NOMO-1 treated with DMSO at 0.1 percent for 48 hours (cell line): Measurements from ENCODE around the gene SYTL3.
"Not testable (repeated sequence)": the region's sequence is repeated elsewhere in the genome, so short reads cannot be mapped to it uniquely, and the experiment has no call there.

ENCODE experiments used
- DNase-seq: peaks from one replicate; lab custom pipeline; 2025; ENCODE audit not compliant: unreplicated experiment; lab: John Stamatoyannopoulos, UW

Gene SYTL3

DNA sequence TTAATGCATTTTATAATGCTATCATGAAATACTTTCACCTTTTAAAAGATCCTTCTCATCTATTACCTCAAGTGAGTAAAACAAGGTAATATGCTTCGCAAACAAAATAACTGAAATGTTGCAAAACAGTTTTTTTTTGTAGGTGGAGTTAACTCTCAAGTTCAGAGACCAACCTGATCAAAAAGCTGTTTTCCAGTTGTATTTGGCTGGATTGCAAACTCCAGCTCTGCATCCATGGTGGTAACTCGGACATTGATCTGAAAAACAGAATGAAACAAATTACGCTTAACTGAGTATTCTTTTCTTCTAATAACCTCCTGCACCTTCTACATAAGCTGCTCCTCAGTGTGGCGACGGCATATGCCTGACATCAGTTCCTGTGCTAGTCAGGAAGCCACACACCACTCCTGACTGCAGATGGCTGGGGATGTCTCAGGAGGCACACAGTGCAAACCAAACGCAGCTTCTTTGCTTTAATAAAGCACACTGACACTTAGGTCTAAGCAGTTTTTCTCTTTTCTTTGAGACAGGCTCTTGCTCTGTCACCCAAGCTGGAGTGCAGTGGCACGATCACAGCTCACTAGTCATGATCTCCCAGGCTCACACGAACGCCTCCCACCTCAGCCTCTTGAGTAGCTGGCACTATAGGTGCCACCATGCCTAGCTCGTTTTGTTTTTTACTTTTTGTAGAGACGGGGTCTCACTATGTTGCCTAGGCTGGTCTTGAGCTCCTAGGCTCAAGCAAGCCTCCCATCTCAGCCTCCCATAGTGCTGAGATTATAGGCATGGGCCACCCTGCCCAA, 139.5 kb downstream of the SYTL3 start:
- DNase-seq: no peak

DNA sequence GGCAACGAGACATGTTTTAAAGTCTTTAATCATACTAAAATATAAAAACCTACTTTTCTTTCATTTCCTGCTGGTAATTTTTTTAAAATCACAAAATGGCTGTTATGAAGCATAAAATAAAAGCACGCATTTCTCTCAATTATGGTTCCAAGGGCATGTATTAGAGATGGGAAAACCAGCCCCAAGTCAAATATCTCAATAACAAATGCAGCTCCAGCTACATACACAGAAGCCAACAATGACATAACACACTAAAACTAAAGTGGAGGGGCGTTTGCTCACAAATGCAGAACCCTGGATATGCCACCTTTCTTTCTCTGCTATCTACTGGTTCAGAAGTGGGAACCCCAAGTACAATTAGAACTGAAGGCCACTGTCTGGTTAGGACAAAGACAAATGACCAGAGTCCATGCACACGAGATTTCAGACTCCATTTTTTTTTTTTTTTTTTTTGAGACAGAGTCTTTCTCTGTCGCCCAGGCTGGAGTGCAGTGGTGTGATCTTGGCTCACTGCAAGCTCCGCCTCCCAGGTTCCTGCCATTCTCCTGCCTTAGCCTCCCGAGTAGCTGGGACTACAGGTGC, 141.5 kb downstream of the SYTL3 start:
- no peak for DNase-seq

DNA sequence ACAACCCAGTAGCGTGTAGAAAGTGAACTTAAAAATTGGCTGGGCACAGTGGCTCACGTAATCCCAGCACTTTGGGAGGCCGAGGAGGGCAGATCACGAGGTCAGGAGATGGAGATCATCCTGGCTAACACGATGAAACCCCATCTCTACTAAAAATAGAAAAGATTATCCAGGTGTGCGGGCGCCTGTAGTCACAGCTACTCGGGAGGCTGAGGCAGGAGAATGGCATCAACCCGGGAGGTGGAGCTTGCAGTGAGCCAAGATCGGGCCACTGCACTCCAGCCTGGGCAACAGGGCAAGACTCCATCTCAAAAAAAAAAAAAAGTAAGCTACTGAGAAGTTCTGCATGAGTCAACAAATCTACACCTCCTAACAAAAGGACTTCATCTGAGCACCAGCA, 142.7 kb downstream of the SYTL3 start:
- DNase-seq: not testable (repeated sequence)

DNA sequence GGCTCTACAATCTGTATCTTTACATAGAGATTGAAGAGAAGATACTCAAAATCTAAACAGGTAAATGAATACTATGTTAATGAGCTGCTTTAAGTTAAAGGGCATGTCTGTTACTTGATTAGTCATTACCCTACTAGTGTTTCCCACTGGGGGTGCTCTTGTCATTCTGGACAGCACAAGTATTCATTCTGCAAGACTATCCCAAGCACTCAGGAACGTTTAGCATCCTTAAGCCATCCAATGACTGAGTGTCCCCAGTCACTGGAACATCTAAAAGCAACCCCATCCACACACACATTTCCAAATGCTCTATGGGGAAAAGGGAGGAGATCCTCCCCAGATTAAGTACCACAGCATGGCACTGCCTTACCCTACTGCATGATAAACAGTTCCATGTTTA, 143.6 kb downstream of the SYTL3 start:
- peak; percentile 19 for DNase-seq

DNA sequence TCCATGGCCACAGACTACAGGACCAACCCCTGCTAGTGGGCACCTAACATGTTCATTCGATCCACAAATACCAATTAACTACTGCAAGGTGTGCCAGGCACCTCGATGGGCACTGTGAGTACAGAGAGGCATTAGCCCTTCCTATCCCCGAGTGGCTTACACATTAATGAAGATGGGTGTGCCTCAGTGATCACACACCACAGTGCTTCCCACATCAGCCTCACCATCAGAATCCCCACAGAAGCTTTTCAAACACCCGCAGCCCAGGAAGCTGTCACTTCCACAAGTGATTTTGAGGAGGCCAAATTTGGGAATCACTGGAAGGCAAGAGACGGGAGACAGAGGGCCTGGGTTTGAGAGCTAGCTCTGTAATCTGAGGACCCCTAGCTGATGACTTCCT, 145.7 kb downstream of the SYTL3 start:
- DNase-seq: no peak

DNA sequence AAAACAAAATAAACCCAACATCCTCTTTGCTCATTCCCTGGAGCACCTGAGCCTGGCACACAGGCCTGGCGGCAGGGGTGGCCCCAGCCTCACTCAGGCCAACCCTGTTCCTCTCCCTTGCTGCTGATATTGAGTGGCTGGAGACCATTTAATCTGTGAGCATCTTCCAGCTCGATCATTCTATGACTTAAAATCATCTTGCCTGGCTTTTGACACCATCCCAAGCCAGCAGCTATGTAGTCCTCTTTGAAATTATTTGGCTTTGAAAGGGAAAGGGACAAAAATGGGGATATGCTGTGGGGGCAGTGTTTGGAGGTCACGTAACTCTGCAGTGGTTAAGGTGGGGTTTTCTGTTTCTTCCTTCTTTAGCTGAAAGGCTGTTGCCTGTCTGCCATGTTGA, 146.5 kb downstream of the SYTL3 start:
- no peak for DNase-seq

DNA sequence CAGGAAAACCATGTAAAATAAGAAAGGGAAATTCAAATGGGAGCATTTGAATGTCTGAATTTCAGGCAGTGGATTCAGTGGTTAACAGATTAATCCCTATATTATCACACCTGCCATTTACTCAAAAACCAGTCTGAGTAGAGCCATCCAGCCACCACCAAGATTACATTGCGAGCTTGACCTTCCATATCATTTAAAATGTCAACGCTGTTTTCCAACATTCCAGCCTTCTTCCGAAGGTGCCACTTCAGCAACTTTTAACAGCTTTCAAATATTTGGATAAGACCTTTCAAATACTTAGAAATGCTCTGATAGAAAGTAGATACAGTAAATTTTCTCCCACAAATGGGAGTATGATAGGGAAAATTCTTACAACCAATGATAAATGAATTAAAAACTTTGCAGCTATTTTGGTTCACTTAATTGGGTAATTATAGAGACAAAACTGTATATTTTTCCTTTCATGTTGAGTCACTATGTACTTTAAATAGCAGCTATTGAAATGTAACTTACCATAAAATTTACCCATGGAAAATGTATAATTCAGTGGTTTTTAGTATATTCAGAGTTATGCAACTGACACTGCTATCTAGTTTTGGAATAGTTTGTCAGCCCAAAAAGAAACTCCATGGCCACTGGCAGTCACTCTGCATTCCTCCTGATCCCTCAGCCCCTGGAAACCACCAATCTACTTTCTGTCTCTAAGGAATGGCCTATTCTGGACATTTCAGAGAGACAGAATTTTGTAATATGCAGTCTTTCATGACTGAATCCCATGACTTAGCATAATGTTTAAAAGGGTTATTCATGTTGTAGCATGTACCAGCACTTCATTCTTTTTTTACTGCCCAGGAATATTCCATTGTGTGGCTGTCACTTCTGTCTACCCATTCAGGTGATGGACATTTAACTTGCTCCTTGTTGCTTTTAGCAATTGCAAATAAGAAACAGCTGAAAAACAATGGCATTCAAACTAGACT, 147.8 kb downstream of the SYTL3 start:
- DNase-seq: peak; percentile 25

DNA sequence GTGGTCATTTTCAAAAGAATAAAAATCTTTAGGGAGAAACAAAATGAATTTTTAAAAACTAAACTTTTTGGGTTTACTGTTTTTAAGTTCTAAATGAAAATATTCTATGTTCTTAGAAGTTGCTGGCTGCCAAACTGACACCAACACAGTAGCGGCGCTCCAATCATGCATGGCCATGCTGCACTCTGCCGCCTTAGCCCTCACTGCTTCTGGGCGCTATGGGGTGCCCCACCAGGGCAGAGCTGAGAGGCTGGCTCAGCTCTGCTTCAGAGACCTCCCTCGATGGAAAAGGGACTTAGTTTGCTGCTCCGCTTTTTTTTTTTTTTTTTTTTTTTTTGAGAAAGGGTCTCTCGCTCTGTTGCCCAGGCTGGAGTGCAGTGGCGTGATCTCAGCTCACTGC, 148.5 kb downstream of the SYTL3 start:
- DNase-seq: no peak

DNA sequence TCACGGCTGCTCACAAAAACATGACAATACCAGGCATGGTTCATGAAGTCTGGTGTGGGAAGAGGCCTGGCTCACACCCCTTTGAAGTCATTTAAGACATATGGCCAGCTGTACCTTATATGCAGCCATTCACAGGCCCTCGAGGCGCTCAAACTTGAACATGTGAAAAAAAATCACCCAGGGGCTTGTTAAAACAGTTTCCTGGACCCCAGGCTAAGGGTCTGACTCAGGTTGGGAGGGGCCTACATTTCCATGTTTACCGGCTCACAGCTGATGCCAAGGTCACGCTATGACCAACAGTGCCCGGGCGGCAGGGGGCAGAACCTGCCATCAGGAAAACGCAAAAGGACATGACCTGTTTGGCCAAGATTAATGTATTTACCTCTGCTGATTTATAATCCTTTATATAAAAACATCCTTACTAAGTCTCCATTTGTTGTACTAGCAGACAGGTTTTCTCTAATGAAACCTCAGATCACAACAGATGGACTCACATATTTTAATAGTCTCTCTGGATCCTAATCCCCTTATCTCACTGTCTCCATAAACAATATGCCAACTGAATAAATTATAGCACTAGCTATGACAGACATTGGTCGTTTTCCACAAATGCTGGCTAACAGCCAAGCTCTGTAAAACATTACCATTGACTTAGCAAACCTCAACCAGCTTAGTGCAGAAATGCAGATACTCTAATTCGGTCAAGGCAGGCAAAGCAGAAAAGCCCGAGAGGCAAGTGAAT, 149.4 kb downstream of the SYTL3 start:
- DNase-seq: no peak

DNA sequence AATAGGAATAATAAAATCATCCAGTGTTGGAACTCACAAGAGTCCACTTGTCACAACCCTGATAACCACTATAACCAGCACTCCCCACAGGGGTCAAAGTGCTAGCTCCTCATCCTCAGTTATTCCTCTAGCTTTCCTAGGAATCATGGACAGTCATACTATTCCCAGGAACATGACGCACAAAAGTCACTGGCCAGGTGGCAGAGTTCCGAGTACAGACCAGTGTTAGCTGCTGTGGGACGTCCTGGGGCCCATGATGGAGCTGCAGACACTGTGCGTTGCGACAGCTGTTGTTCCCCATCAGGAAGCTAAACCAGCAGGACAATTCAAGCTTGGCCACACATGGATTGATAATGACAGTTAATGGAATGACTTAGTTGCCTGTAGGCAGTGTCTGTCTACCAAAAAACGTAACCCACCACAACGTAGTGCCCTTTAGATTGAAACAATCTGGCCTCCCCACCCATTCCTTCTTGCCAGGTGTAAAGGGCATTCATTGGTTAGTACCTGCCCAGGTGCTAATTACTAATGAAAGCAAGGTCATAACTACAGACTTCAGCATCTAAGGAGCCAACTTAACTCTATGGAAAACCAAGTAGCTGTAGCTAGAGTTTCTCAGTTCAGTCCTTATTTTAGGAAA, 151.9 kb downstream of the SYTL3 start:
- no peak for DNase-seq

DNA sequence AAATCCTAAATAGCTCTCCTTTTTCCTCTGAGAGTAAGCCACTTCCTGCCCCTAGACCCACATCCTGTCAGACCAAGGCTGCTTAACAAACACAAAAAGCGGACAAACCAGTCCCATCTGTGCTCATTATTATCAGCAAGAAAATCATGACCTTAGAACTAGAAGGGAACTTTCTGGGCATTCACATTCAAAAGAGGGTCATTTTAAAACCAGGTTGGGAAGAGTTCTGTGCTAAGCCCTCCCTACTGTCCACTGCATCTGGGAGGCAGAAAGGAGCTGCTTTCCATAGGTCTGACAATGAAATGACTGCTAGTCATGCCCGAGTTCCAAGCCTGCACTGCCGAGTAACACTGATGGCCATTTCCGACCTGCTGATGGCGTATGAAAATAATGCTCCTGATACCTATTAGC, 153.9 kb downstream of the SYTL3 start:
- DNase-seq: peak; percentile 59

DNA sequence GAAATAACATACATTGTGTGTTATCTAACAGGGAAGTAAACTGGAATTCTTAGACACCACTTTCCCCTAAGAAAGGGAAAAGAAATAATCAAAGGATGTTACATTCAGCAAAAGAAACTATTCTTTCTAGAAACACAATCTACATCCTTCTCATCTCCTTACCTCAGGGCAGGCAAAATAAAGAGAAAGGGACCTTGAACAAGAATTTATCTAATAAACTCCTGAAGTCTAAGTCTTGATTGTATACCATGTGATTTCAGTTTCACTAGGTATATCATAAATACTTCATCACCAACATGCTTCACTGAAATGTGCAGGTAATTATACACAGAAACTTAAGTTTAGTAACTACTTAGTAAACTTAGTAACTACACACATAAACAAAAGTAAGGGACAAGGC, 154.4 kb downstream of the SYTL3 start:
- no peak for DNase-seq

DNA sequence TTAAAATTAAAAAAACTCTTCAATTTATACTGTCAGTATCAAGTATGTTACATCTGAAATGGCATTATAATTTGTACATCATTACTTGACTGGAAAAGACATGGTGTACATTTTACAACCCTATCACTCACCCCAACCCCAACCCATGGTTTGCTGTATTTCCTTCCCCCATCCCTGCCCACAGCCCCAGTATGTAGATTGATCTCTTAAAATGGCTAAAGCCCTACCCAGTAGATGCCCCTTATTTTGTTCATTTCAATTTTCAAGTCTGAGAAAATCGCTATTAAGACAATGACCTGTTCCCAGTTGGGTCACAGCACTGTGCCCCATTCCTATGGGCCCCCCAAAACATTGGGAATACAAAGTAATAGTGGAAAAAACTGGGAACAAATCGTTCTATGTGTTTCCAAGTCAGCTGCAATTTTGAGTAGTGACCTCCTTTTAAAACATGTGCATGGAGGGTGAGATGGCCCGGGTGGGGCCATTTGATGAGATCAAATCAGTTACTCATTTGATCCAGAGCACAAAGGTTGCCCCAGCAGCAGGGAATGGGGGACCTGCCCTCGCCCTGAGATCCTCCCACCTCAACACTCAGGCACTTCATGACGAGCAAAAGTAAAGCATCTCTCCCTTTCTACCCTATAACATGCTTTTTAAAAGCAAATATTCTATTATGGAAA, 156.0 kb downstream of the SYTL3 start:
- DNase-seq: no peak

DNA sequence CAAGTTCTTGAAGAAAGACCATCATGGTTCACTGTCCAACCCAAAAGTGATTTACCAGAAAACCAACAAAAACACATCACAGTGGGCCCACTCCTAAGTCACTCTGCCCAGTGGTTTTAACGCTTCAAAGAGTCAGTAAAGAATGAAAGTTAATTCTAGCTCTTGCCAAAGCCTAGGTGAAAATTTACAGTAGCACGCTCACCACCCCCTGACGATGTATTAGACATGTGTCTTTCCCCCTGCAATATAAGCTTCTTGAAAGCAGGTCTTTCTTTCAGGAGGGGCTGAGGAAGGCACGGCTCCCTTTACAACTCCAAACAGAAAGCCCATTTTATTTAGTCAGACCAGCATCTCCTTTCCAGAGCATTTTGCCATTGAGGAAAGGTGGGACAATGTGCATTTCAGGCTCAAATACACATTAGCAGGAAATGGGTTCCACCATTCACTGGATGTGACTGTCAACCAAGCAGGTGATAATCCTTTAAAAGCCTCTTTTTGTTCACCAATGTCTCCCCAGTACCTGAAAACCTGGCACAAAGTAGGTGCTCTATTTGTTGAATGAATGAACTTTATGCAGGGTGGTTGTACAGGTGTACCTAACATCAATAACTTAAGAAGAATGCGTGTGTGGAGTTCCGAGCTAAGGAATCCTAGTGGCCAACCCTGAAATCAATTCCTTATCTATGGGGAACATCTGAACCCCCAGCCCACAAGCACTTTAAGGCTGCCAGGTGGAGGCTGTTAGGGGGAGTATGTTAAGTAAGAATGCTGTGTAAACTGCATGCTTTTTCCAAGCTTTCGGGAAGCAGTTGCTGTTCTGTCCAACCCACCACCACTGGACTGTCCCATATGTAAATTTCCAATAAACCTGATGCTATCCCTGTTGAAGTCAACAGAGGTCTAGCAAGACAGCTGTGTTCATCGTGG, 157.9 kb downstream of the SYTL3 start:
- DNase-seq: no peak

DNA sequence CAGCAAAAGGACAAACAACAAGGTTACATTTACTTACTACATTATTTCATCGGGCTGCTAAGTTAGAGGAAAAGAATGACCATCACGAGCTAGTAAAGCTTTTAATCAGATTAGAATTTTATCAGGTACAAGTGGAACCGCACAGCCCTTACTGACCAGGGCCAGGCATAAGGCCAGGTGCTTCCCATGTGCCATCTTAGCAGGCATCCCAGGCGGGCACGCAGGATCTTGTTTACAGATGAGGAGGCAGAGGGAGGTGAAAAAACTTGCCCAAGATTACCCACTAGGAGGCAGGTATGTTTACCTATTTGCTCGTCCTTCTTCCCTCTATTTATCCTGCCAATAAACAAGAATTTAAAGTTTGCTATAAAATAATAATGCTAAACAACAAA, 158.6 kb downstream of the SYTL3 start:
- DNase-seq: no peak

DNA sequence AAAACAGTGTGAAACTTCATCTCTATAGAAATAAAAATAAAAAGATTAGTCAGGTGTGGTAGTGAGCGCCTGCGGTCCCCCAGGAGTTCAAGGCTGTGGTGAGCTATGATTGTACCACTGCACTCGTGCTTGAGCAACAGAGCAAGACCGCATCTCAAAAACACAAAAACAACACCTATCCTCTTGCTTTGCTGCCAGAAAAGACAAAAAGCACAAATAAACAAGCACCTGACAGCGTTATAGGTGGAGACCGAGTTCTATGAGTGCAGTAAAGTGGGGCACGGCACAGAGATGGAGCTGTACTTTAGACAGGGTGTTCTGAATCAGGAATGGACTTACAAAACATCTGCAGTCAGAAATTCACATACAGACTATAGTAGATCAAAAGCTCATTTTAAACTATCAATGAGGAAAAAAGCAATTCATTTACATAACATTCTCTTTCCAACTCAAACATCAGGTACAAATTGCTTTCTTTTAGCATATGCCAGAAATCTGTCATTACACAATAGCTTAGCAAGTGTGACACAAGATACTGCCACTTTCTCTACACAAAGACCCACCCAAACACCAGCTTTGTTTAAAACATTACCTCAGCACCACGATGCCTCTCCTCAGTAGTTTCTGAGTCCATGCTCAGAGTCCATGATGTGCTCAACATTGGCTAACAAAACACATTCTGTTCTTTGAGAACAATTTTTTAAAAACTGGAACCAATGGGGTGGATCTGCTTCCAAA, 159.3 kb downstream of the SYTL3 start:
- DNase-seq: no peak

DNA sequence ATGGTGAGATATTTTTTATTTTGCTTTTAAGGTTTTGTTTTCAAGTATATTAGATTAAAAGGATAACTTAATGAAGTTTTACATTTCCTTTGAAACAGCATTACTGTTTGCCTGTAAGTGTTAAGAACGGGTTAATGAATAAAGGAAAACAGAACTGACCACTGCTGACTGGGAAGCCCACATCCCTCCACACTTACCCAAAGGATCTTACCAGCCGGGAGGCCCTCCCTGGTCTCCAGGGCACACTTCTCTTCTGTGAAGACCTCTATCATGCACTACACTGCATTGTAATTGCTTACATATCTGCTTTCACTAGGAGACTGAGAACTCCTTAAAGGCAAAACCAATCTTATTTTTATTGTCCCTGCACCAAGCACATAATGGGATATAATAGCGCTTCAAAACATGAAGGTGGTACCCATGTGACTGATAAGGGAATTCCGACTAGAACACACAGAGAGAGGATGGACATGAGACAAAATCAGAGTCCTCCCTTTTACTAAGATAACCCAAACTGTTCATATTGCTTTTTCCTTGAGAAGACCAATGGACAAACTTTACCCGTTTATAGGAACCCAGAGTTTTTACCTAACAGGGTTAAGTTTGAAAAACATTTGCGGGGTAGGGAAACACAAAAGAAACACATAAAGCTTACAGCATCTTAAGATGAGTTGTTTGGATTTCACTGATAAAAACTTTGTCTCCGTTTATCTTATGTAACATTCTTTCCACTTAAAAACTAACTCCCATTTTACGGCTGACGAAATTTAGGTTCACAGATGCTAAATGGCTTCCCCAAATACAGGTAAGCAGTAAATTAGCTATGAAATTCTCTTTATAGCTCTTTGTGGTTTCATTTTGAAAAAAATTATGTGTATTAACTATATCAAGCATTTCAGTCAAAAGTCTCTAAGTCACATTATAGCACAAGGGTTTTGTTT, 160.6 kb downstream of the SYTL3 start:
- DNase-seq: no peak
